CD14-positive monocyte (primary cell): Measurements from ENCODE around the gene LRRC28. TPM values are rescaled to one million over a fixed set of nuclear protein-coding genes. Genes with fewer than 3 reads are reported as not detected.

Experiments used
- DNase-seq, 3 donors: peaks; one replicate each; pipeline ENCODE4 v3.0.0-alpha.2; 2011 to 2022
- H2AFZ ChIP-seq: 2 replicates; pipeline ENCODE4 v1.6.0; 2012; ENCODE audit warnings: mild to moderate bottlenecking, low read depth, low read length, inconsistent platforms; ENCODE audit not compliant: insufficient read depth, poor library complexity, severe bottlenecking
- H3K27ac ChIP-seq, 2 donors: 1 replicate in 1 of 2; 2 replicates in 1 of 2; pipeline ENCODE4 v1.5.1; 2012 to 2013; ENCODE audit warnings: low read length in 2 of 2, control low read depth in 1 of 2, inconsistent platforms in 1 of 2, low read depth in 1 of 2, mild to moderate bottlenecking in 1 of 2
- H3K27me3 ChIP-seq, 2 donors: one replicate each; pipeline versions ENCODE4 v1.6.0 to v1.6.1; 2011 to 2013; ENCODE audit warnings: low read length in 2 of 2; ENCODE audit not compliant: control insufficient read depth in 2 of 2, insufficient read depth in 2 of 2
- H3K36me3 ChIP-seq, 2 donors: replicated peaks in 1 of 2; 1 replicate in 1 of 2; 2 replicates in 1 of 2; pipeline versions ENCODE4 v1.5.1 to v1.6.1; 2012 to 2013; ENCODE audit warnings: low read length in 2 of 2, control low read depth in 1 of 2, inconsistent platforms in 1 of 2, mild to moderate bottlenecking in 1 of 2; ENCODE audit not compliant: insufficient read depth in 2 of 2, control insufficient read depth in 1 of 2
- H3K4me1 ChIP-seq, 2 donors: 1 replicate in 1 of 2; 2 replicates in 1 of 2; pipeline versions ENCODE4 v1.5.1 to v1.6.1; 2012 to 2013; ENCODE audit warnings: low read length in 2 of 2, control low read depth in 1 of 2, inconsistent platforms in 1 of 2, mild to moderate bottlenecking in 1 of 2, moderate library complexity in 1 of 2; ENCODE audit not compliant: insufficient read depth in 2 of 2, control insufficient read depth in 1 of 2
- H3K4me2 ChIP-seq: replicated peaks from 2 replicates; pipeline ENCODE3; 2012; ENCODE audit warnings: low read length, moderate library complexity, mild to moderate bottlenecking; ENCODE audit not compliant: poor library complexity, severe bottlenecking; ENCODE audit errors: extremely low read depth
- H3K4me3 ChIP-seq, 3 experiments: fragments of 200-600 bp in 1 of 3; sonication (generic) in 1 of 3; replicated peaks in 1 of 3; 1 replicate in 2 of 3; 2 replicates in 1 of 3; pipeline ENCODE4 v1.5.1; 2011 to 2013; ENCODE audit warnings: low read length in 3 of 3, mild to moderate bottlenecking in 3 of 3, control low read depth in 2 of 3, low read depth in 2 of 3, inconsistent platforms in 1 of 3, moderate library complexity in 1 of 3
- H3K79me2 ChIP-seq: 2 replicates; pipeline ENCODE4 v1.6.0; 2012; ENCODE audit warnings: mild to moderate bottlenecking, control low read depth, inconsistent platforms, low read length, moderate library complexity; ENCODE audit not compliant: insufficient read depth
- H3K9ac ChIP-seq: 2 replicates; pipeline ENCODE4 v1.6.0; 2017; ENCODE audit warnings: low read length, mild to moderate bottlenecking; ENCODE audit not compliant: insufficient read depth, poor library complexity, severe bottlenecking
- H3K9me3 ChIP-seq, 2 donors: replicated peaks in 1 of 2; 1 replicate in 1 of 2; 2 replicates in 1 of 2; pipeline versions ENCODE4 v1.5.1 to v1.6.1; 2012 to 2013; ENCODE audit warnings: low read length in 2 of 2, control low read depth in 1 of 2; ENCODE audit not compliant: control insufficient read depth in 1 of 2, insufficient read depth in 1 of 2
- H4K20me1 ChIP-seq: 2 replicates; pipeline ENCODE4 v1.6.0; 2012; ENCODE audit warnings: mild to moderate bottlenecking, low read length, control low read depth, moderate library complexity; ENCODE audit not compliant: insufficient read depth
- H3K27ac Mint-ChIP-seq, 7 donors: one replicate each; pipeline ENCODE4 v1.8.0; 2020; ENCODE audit warnings: mild to moderate bottlenecking in 7 of 7, mixed read lengths in 7 of 7, moderate library complexity in 6 of 7, inconsistent platforms in 2 of 7
- H3K27me3 Mint-ChIP-seq, 3 donors: one replicate each; pipeline ENCODE4 v1.8.0; 2021 to 2022; ENCODE audit warnings: low read depth in 3 of 3, mild to moderate bottlenecking in 3 of 3, mixed read lengths in 3 of 3, moderate library complexity in 3 of 3, inconsistent platforms in 1 of 3
- H3K36me3 Mint-ChIP-seq, 2 donors: one replicate each; pipeline ENCODE4 v1.8.0; 2020; ENCODE audit warnings: mixed read lengths in 2 of 2, inconsistent platforms in 1 of 2, mild to moderate bottlenecking in 1 of 2
- H3K4me1 Mint-ChIP-seq: one replicate; pipeline ENCODE4 v1.8.0; 2020; ENCODE audit warnings: mild to moderate bottlenecking, mixed read lengths
- H3K4me3 Mint-ChIP-seq, 2 donors: one replicate each; pipeline ENCODE4 v1.8.0; 2020; ENCODE audit warnings: mild to moderate bottlenecking in 2 of 2, mixed read lengths in 2 of 2, moderate library complexity in 1 of 2
- H3K9me3 Mint-ChIP-seq, 7 donors: one replicate each; pipeline ENCODE4 v1.8.0; 2020 to 2022; ENCODE audit warnings: mixed read lengths in 7 of 7, mild to moderate bottlenecking in 6 of 7, moderate library complexity in 6 of 7, inconsistent platforms in 2 of 7
- WGBS: methylation state at CpG from one replicate; pipeline ENCODE4 v1.1.5; 2013; ENCODE audit warnings: missing lambda C conversion rate; ENCODE audit not compliant: insufficient coverage; 5-methylcytosine and 5-hydroxymethylcytosine counted together
- intact Hi-C, 2 donors: fragments of 100-400 bp; cut with micrococcal nuclease; formaldehyde crosslinking; loops; one replicate each; pipeline versions ENCODE4 v1.15.0 to v1.15.1; 2023
- polyA plus RNA-seq, 3 donors: library from polyadenylated mRNA; depleted of rRNA in 1 of 3; unstranded in 2 of 3; stranded (reverse) in 1 of 3; fragments of 300-500 nt in 2 of 3; fragments of >200 nt in 1 of 3; fragmentation: Illumina TruSeq in 2 of 3; gene quantifications; 1 replicate in 2 of 3; 2 replicates in 1 of 3; pipeline ENCODE4 v1.2.3, GENCODE V29; 2012 to 2021
- TF ChIP-seq, protein P1 (sequence below): fragments of 200-600 bp; IDR thresholded peaks from one replicate; pipeline ENCODE4 v1.8.0; 2022; ENCODE audit warnings: antibody characterized with exemption, mild to moderate bottlenecking

Gene LRRC28
- polyA plus RNA-seq, 3 donors, result 18.6 to 25.3 (median 19.8) TPM

- Mint-ChIP-seq H3K4me1 (peaks cover 17% of the 10 kb centered on the region), H3K36me3 (no peaks in the 10 kb centered on the region), H3K27me3 (peaks cover 0 to 6% (median 0%) of the 10 kb centered on the region in 3 donors), H3K9me3 (no peaks in the 10 kb centered on the region), H3K4me3 (no peak overlapping the region), H3K27ac (no peak overlapping the region)
- Histone ChIP-seq H3K27me3 (no peaks in the 10 kb centered on the region), H4K20me1 (no peaks in the 10 kb centered on the region), H2AFZ (no peak overlapping the region), H3K4me1 (peaks cover 0 to 6% of the 10 kb centered on the region in 2 donors), H3K36me3 (no peaks in the 10 kb centered on the region), H3K4me2 (no peak overlapping the region), H3K9me3 (no peaks in the 10 kb centered on the region), H3K27ac (no peak overlapping the region), H3K4me3 (no peak overlapping the region), H3K79me2 (no peaks in the 10 kb centered on the region), H3K9ac (no peak overlapping the region)
- intact Hi-C loops, result no loop called here
- WGBS, result 93% methylated on average over 6 of the region's 16 CpGs
- no peak for DNase-seq
- TF ChIP-seq, protein P1, sequence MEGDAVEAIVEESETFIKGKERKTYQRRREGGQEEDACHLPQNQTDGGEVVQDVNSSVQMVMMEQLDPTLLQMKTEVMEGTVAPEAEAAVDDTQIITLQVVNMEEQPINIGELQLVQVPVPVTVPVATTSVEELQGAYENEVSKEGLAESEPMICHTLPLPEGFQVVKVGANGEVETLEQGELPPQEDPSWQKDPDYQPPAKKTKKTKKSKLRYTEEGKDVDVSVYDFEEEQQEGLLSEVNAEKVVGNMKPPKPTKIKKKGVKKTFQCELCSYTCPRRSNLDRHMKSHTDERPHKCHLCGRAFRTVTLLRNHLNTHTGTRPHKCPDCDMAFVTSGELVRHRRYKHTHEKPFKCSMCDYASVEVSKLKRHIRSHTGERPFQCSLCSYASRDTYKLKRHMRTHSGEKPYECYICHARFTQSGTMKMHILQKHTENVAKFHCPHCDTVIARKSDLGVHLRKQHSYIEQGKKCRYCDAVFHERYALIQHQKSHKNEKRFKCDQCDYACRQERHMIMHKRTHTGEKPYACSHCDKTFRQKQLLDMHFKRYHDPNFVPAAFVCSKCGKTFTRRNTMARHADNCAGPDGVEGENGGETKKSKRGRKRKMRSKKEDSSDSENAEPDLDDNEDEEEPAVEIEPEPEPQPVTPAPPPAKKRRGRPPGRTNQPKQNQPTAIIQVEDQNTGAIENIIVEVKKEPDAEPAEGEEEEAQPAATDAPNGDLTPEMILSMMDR, result no peak
Measured at GRCh38 chr15:99404454-99404853, 153.2 kb downstream of the LRRC28 start.

DNA sequence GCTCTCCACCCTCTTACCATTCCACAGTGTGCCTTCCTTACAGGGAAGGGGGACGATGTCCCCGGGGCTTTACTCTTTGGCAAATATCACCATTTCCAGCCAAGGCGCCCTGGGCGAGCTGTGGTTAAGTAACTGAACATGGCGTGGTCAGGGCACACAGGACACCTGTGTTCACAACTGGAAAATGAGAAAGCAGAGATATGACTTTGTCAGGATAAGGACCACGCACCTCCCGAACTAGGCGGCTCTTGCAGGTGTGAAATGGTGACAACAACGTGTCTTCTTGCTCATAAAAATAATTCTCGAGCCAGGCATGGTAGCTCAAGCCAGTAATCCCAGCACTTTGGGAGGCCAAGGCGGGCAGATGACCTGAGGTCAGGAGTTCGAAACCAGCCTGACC lies 154.8 kb downstream of the LRRC28 start:
- peak overlapping the region in 1 of 7 donors; percentile 21 for H3K27ac Mint-ChIP-seq
- no peaks in the 10 kb centered on the region for H3K27me3 ChIP-seq

More for the DNA sequence above, 154.8 kb downstream of the LRRC28 start:
- no peak overlapping the region for H2AFZ ChIP-seq
- Mint-ChIP-seq H3K27me3 (peaks cover 0 to 2% (median 0%) of the 10 kb centered on the region in 3 donors), H3K9me3 (no peaks in the 10 kb centered on the region), H3K4me1 (peaks cover 17% of the 10 kb centered on the region), H3K4me3 (no peak overlapping the region), H3K36me3 (no peaks in the 10 kb centered on the region)
- H3K4me3 ChIP-seq, result no peak overlapping the region
- H3K79me2 ChIP-seq, result no peaks in the 10 kb centered on the region
- no peaks in the 10 kb centered on the region for H3K9me3 ChIP-seq
- H3K9ac ChIP-seq, result no peak overlapping the region
- H3K4me1 ChIP-seq, result peaks cover 0 to 6% of the 10 kb centered on the region in 2 donors
- DNase-seq, result no peak
- intact Hi-C loops, result no loop called here
- no peak overlapping the region for H3K4me2 ChIP-seq
- TF ChIP-seq, protein P1, result no peak
- no peak overlapping the region for H3K27ac ChIP-seq
- WGBS, result 91% methylated on average over 9 of the region's 12 CpGs
- H4K20me1 ChIP-seq, result no peaks in the 10 kb centered on the region
- H3K36me3 ChIP-seq, result no peaks in the 10 kb centered on the region
